ENCODE data around the gene OSBPL3.
A peak's percentile ranks its signal among the peaks of the same experiment; 100 is the strongest.
"Not testable (repeated sequence)": the region's sequence is repeated elsewhere in the genome, so short reads cannot be mapped to it uniquely, and the experiment has no call there.

The OSBPL3 gene

DNA sequence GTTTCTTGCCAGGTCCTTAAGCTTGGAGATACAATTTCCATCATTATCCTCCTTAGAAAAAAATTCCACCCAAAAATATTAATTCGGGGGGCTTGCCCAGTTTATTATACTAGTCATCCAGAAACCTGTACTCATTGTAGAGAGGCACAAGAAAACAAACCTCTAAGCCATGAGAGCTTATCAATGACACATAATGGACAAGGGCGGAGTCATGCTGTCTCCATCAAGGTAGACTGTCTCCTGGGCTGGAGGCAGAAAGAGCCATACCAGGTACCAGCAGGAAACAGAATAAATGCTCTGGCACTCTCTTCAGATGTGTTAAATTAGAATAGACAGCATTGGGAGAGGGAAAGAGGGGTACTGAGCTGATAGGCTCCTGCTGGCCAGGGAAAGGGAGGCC, 153.0 kb downstream of the OSBPL3 start:
- no peak for DNase-seq (ENCODE audit: low read depth)

DNA sequence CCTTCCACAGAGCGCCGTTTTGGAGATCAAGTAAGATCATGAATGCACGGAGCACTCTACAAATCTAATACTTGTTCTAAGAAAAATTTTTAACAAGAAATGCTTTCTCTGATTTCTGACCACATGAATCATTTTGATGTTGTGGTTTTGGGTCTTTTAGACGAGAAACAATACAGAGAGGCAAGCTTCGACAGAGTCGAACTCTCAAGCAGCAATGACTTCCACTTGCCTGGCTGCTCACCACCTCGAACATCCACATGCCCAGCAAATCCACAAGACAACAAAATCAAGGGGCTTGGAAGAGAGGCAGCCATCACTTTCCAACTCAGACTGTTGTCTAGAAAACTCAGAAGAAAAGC, 153.3 kb downstream of the OSBPL3 start:
- DNase-seq (ENCODE audit: low read depth), result no peak

DNA sequence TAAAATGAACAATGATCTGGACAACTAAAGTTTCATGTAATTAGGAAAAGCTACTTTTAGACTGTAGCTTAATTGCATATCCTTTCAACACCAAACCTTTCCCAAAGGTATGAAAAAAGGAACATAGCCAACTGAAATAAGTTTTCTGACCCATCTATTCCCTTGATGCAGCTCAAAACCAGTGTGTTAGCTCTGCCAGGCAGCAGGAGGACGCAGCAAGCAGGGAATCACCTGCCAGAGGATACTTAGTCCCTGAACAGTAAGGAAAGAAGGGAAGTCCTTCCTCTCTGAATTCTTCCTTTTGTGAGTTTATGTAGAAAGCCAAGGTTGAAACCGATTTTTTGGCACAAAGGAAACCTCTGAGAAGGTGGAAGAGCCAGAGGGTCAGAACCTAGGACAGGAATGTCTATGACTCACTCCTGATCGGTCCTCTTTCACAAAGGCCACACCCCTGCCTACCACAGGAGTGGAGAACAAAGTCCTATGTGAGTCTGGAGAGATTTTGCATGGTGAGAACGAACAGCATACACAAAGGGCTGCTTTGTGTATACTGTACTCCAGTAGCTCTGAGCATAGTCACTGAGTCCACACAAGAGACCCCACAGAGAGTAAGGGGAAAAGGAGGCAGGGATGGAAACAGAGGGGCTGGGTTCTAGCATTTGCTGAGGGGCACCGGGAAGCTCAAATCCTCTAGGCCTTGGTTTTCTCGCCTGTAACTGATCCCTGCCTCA, 153.9 kb downstream of the OSBPL3 start:
- DNase-seq (ENCODE audit: low read depth), result no peak

DNA sequence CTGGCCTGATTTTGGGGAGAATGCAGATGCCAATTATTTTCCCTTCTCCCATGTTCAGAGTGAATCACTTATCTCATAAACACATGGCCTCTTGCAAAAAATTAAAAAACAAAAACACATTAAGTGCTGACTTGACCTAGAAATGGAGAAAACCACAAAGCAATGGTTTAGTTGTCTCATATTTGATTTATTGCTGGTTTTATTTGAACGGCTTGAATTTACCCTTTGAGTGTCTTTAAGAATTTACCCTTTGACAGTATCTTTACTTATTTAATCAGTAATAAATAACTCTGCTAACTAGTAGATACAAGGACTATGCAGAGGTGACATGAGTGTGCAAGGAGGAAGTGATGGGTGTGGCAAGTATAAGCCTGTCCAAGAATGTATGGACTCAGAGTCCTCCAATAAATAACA, 154.6 kb downstream of the OSBPL3 start:
- no peak for DNase-seq (ENCODE audit: low read depth)

DNA sequence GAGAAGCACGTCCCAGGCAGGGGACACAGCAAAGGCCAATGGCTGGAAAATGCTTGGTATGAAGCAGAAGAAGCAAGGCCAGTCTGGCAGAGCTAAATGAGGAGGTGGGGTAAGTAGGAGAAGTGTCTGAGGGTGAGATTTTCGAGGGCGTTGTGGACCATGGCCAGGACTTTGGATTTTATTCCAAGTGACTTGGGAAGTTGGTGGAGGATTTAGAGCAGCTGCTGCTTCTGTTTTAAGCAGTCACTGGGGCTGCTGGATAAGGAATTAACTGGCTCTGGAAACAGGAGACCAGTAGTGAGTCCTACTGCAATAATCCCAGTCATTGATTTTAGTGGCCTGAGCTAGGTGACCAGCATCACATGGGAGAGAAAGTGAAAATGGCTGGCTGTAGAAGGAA, 155.1 kb downstream of the OSBPL3 start:
- DNase-seq (ENCODE audit: low read depth), result no peak

GRCh38 chr7:24824400-24824799, 155.6 kb downstream of the OSBPL3 start:
- no peak for DNase-seq (ENCODE audit: low read depth)

GRCh38 chr7:24821754-24822054, 158.3 kb downstream of the OSBPL3 start:
- no peak for DNase-seq (ENCODE audit: low read depth)

DNA sequence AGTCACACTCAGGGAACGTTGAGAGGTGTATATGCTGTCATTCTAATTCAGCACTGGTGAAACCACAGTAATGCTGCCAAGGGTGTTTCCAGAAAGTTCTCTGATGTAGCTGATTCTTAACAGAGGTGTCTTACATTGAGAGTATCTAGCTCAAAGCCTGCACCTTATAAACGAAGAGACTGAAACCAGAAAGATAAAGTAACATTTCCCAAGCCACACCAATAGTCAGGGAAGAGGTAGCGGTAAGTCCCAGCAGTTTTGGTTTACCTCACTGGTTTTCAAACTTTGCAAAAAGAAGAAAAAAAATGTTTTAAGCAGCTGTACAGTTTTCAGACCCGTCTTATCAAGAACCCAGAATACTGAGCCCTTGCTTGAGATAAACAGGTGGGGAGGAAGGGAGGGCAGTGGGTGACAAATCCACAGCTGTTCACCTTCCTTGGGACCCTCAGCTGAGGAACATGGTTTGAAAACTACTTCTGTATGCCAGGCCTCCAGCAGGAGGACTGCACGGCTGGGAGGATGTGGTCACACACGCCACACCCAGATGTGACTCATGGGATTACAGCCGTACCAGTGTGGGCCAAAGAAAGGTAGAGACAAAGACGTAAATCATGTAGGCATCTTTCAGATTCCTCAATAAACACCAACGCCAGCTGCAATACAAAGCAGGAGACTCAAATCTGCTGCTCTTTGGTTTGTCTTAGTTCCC, 158.8 kb downstream of the OSBPL3 start:
- DNase-seq (ENCODE audit: low read depth), result peak; percentile 74

GRCh38 chr7:24820730-24821044, 159.3 kb downstream of the OSBPL3 start:
- DNase-seq (ENCODE audit: low read depth), result no peak

DNA sequence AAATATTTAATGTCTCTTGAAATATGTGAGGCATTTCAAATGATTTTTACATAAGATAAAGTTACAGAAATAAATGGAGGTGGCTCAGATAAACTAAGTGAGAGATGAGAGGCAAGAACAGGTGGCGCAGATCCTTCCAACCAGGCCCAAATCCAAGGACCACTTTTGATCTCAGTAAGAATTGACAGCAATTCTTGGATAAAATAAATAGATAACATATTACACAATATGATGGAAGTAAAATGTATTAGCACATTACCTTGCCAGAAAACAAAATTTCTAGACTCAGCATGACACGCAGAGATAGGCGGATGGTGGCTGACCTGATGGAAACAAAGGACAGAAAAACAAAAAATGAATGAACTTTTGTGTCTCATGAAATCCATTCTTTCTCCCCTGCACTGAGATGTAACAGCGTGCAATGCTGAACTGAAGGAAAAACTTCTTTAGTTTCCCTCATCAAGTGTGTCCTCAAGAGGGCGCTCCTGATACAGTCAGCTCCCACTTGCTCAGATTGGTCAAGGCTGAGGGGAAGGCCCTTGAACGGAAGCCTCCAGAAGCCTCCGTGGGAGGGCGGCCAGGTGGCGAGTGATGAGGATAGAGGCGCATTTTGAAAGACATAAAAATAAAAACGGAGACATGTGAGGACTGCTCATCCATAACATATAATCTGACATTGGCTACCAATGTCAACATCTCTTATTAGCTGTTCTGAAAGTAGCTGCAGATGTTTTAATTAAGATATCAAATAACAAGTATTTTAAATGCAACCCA, 159.9 kb downstream of the OSBPL3 start:
- no peak for DNase-seq (ENCODE audit: low read depth)

- DNase-seq (ENCODE audit: low read depth), result no peak
Measured at GRCh38 chr7:24817339-24817738, 162.6 kb downstream of the OSBPL3 start.

- DNase-seq (ENCODE audit: low read depth), result no peak
Measured at GRCh38 chr7:24816868-24817267, 163.1 kb downstream of the OSBPL3 start.

- no peak for DNase-seq (ENCODE audit: low read depth)
Measured at GRCh38 chr7:24812305-24812945, 167.6 kb downstream of the OSBPL3 start.

DNA sequence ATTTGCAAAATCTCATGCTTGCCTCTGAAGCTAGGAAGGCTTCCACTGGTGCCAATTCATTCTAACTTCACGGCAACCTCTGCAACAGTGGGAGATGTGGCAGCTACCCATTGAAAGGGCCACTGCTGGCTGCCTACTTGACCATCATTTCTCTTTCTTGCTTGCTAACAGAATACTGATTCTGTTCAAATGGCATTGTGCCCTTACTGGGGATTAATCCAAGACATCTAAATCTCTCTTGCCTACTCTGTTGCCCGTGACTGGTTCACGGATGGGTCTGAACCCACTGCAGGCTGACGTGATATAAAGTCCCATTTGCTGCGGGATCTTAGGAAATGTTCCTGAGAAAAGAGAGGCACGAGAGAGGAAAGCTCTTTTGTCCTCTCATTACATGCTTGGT, 171.5 kb downstream of the OSBPL3 start:
- no peak for DNase-seq (ENCODE audit: low read depth)

- DNase-seq (ENCODE audit: low read depth), result no peak
Measured at GRCh38 chr7:24802300-24802699, 177.7 kb downstream of the OSBPL3 start.

DNA sequence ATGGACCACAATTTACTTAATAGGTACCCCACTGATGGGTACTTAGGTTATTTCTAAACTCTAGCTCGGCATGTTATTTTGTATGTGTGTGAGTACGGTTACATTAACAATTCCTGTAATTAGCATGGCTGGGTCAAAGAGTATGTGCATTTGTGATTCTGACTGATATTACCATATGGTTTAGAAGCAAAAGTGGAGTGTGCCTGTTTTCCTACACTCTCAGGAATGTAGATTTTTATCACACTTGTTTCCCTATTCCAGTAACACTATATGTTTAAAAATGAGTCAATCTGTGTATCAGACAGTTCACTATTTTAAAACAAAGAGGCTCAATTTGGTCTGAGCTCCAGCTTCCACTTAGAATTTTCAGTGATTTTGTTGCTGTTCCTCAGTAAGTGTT, 178.1 kb downstream of the OSBPL3 start:
- DNase-seq (ENCODE audit: low read depth), result no peak

GRCh38 chr7:24800667-24801066, 179.3 kb downstream of the OSBPL3 start:
- no peak for DNase-seq (ENCODE audit: low read depth)

DNA sequence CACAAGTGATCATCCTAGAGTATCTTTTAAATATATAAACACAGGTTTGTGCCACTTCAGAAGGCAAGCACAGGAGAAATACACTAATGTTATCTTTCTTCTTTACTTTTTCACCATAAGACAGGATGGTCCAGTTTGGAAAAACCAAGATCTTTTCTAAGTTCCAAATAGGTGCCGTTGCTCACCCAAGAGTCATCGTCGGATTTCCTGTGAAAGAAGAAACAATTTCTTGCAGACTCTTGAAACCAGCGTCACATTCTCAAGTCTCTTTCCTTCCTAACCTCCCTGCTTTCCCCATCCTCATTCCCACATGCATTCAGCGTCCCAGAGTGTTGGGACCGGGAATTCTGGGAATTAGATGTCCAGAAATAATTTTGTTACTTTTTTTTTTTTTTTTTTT, 179.9 kb downstream of the OSBPL3 start:
- no peak for DNase-seq (ENCODE audit: low read depth)

- DNase-seq (ENCODE audit: low read depth), result no peak
Measured at GRCh38 chr7:24799506-24799905, 180.5 kb downstream of the OSBPL3 start.

DNA sequence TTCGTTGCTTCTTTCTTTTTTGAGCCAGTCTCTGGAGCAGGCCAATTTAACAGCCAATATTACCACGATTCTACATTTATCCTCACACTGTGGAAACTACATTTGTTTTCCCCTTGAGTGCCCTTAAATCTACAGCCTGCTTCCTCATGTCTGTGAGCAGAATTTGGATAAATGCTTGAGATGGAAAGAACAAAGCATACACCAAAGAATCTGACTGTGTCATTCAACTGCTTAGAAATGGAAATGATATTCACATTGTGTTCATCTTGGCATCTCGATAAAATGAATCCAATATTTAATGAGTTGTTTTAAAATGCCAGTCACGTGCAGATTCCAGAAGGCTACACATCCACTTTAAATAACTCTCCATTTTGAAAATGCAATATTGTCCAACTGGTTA, 181.7 kb downstream of the OSBPL3 start:
- no peak for DNase-seq (ENCODE audit: low read depth)

DNA sequence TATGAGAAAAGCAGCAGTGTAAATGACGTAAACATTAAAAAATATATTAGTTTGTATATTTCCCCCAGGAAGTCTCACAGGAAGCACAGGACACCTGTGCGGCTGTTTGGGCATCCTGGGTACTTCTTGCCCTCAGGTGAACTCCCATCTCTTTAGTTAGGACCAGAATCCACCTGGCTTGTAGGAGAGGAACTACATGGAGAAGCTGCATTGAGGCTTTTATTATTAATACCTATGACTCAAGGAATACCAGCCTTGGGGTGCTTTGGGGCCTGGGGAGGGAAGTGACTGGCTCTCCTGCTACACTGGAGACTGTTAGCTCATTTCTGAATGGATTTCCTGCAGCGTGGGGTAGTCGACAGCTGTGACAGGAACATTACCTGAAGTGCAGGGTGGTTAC, 182.7 kb downstream of the OSBPL3 start:
- DNase-seq (ENCODE audit: low read depth), result no peak

DNA sequence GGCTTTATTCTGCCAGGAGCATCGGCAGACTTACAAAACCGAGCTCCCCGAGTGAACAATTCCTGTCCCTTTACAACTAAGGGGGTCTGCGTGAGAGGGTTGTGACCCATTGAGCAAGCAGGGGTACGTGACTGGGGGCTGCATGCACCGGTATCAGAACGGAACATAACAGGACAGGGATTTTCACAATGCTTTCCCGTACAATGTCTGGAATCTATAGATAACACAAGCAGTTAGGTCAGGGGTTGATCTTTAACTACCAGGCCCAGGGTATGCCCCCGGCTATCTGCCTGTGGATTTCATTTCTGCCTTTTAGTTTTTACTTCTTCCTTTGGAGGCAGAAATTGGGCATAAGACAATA, 184.6 kb downstream of the OSBPL3 start:
- no peak for DNase-seq (ENCODE audit: low read depth)

DNA sequence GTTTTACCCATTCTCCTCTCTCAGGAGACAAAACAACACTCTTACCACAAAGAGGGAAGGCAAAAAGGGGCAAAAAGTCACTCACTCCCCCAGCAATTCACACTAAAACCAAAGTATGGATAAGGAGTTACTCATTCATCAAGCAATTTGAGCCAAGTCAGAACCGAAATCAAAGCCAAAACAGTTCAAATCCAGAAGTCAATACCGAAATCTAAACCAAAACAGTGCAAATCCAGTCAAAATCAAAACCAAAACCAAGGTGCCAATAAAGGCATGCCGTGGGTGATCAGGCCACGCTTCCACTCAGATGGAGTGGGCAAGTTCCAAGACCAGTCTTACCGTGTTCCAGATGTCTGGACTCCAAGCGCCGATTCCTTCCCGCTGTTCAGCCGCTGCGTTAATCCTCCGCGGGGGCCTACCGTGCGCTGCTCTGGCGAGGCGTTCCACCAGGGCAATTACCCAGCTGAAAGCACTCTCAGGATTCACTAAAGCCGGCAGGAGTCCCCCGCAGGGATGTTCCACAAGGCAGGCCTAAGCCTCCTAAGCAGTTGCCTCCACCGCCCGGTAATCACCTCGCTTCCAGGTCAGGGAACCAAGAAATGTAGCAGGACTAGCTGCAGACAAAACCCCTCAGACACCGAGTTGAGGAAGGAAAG, 185.1 kb downstream of the OSBPL3 start:
- DNase-seq (ENCODE audit: low read depth), result not testable (repeated sequence)

All from GM04503 (cell line).